HCT116 (cell line): ENCODE results near the gene RASL12.

ENCODE experiments used
- ATF3 ChIP-seq: IDR thresholded peaks from 2 replicates; pipeline ENCODE4 v1.6.1; 2012
- ELF1 ChIP-seq: IDR thresholded peaks from 2 replicates; pipeline ENCODE4 v1.6.1; 2012; ENCODE audit warnings: low read depth, borderline replicate concordance
- EZH2 ChIP-seq: fragments of 200-600 bp; sonication (generic); IDR thresholded peaks from 2 replicates; pipeline ENCODE4 v1.6.1; 2017; ENCODE audit warnings: antibody characterized with exemption, mixed run types
- EZH2phosphoT487 ChIP-seq: fragments of 200-600 bp; IDR thresholded peaks from 2 replicates; pipeline ENCODE4 v1.6.1; 2018; ENCODE audit warnings: antibody characterized with exemption, borderline replicate concordance
- FOSL1 ChIP-seq: IDR thresholded peaks from 2 replicates; pipeline ENCODE4 v1.6.1; 2012; ENCODE audit warnings: low read depth
- JUND ChIP-seq: IDR thresholded peaks from 2 replicates; pipeline ENCODE4 v1.6.1; 2012
- POLR2A ChIP-seq: IDR thresholded peaks from 2 replicates; pipeline ENCODE4 v1.7.0; 2011; ENCODE audit warnings: borderline replicate concordance; ENCODE audit not compliant: insufficient read depth, insufficient read length; ENCODE audit errors: extremely low read depth
- POLR2AphosphoS5 ChIP-seq: IDR thresholded peaks from 2 replicates; pipeline ENCODE4 v1.6.1; 2011; ENCODE audit warnings: mild to moderate bottlenecking, low read depth, low read length, moderate library complexity
- TCF7L2 ChIP-seq: IDR thresholded peaks from 2 replicates; pipeline ENCODE4 v1.7.0; 2011; ENCODE audit warnings: borderline replicate concordance, inconsistent platforms; ENCODE audit not compliant: insufficient read depth, insufficient read length; ENCODE audit errors: extremely low read depth
- YY1 ChIP-seq: IDR thresholded peaks from 2 replicates; pipeline ENCODE4 v1.6.1; 2011; ENCODE audit warnings: low read length, low read depth, moderate library complexity, mild to moderate bottlenecking; ENCODE audit not compliant: insufficient replicate concordance; ENCODE audit errors: extremely low read depth
- ZNF274 ChIP-seq: fragments of 200-500 bp; sonication (Bioruptor generic); IDR thresholded peaks from 2 replicates; pipeline ENCODE4 v1.6.1; 2014; ENCODE audit warnings: mild to moderate bottlenecking, low read depth, low read length, inconsistent platforms
- TF ChIP-seq, protein P1 (sequence below), 3 experiments: fragments of 200-600 bp in 1 of 3; sonication (generic) in 1 of 3; IDR thresholded peaks in 2 of 3; conservative IDR thresholded peaks in 1 of 3; 2 replicates each; pipeline ENCODE4 v1.5.1; 2012 to 2017; ENCODE audit warnings: low read depth in 2 of 3, low read length in 2 of 3, antibody characterized with exemption in 1 of 3, borderline replicate concordance in 1 of 3, control low read depth in 1 of 3, mild to moderate bottlenecking in 1 of 3, mixed read lengths in 1 of 3, mixed run types in 1 of 3, moderate library complexity in 1 of 3; ENCODE audit not compliant: insufficient read depth in 1 of 3
- TF ChIP-seq, protein P2 (sequence below): IDR thresholded peaks from 2 replicates; pipeline ENCODE4 v1.6.1; 2012; ENCODE audit warnings: low read depth
- TF ChIP-seq, protein P3 (sequence below): IDR thresholded peaks from 2 replicates; pipeline ENCODE4 v1.6.1; 2012

DNA sequence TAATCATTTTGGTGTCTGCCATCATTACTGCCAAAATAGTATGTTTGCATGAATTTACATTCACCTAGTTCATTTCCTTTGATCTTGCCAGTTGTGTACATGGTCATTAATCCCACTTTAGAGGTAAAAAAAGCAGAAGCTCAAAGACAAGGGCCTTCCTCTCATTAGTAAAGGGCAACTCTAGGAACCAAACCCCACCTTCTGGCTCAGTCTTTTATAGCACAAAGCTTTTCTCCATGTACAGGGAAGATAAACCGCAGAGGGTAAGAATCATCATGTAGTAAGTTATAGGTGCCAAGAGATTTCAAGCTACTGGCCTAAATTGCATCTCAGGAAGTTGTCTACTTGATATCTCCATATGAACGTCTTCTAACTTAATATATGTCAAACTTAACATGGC is 58.8 kb downstream of the RASL12 start:
- TF ChIP-seq POLR2AphosphoS5 (no peak), ATF3 (no peak), JUND (no peak), ELF1 (no peak), POLR2A (no peak), EZH2phosphoT487 (no peak), YY1 (no peak), EZH2 (no peak), FOSL1 (no peak), TCF7L2 (no peak), ZNF274 (no peak)
- TF ChIP-seq, protein P1, sequence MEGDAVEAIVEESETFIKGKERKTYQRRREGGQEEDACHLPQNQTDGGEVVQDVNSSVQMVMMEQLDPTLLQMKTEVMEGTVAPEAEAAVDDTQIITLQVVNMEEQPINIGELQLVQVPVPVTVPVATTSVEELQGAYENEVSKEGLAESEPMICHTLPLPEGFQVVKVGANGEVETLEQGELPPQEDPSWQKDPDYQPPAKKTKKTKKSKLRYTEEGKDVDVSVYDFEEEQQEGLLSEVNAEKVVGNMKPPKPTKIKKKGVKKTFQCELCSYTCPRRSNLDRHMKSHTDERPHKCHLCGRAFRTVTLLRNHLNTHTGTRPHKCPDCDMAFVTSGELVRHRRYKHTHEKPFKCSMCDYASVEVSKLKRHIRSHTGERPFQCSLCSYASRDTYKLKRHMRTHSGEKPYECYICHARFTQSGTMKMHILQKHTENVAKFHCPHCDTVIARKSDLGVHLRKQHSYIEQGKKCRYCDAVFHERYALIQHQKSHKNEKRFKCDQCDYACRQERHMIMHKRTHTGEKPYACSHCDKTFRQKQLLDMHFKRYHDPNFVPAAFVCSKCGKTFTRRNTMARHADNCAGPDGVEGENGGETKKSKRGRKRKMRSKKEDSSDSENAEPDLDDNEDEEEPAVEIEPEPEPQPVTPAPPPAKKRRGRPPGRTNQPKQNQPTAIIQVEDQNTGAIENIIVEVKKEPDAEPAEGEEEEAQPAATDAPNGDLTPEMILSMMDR (IDR thresholded peaks at IDR 0.05 in 2 of 3, conservative IDR thresholded peaks at IDR 0.05 in 1 of 3; ENCODE audit: borderline replicate concordance in 1 of 3, insufficient read depth in 1 of 3, low read depth in 2 of 3, low read length in 2 of 3): no peak
- TF ChIP-seq, protein P2, sequence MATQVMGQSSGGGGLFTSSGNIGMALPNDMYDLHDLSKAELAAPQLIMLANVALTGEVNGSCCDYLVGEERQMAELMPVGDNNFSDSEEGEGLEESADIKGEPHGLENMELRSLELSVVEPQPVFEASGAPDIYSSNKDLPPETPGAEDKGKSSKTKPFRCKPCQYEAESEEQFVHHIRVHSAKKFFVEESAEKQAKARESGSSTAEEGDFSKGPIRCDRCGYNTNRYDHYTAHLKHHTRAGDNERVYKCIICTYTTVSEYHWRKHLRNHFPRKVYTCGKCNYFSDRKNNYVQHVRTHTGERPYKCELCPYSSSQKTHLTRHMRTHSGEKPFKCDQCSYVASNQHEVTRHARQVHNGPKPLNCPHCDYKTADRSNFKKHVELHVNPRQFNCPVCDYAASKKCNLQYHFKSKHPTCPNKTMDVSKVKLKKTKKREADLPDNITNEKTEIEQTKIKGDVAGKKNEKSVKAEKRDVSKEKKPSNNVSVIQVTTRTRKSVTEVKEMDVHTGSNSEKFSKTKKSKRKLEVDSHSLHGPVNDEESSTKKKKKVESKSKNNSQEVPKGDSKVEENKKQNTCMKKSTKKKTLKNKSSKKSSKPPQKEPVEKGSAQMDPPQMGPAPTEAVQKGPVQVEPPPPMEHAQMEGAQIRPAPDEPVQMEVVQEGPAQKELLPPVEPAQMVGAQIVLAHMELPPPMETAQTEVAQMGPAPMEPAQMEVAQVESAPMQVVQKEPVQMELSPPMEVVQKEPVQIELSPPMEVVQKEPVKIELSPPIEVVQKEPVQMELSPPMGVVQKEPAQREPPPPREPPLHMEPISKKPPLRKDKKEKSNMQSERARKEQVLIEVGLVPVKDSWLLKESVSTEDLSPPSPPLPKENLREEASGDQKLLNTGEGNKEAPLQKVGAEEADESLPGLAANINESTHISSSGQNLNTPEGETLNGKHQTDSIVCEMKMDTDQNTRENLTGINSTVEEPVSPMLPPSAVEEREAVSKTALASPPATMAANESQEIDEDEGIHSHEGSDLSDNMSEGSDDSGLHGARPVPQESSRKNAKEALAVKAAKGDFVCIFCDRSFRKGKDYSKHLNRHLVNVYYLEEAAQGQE: no peak
- TF ChIP-seq, protein P3, sequence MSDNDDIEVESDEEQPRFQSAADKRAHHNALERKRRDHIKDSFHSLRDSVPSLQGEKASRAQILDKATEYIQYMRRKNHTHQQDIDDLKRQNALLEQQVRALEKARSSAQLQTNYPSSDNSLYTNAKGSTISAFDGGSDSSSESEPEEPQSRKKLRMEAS: no peak
